Testis (tissue), 3 donors: ENCODE data around the gene OTOF. TPM values are rescaled to one million over a fixed set of nuclear protein-coding genes. Genes with fewer than 3 reads are reported as not detected.

Experiments used
- DNase-seq: peaks from one replicate; pipeline ENCODE4 v3.0.0-alpha.2; 2019
- H3K27ac ChIP-seq, 2 donors: fragments of 200-600 bp; sonication (generic); one replicate each; pipeline ENCODE4 v1.5.1; 2019
- H3K27me3 ChIP-seq: fragments of 200-600 bp; sonication (generic); one replicate; pipeline ENCODE4 v1.5.1; 2019
- H3K36me3 ChIP-seq: fragments of 200-600 bp; sonication (generic); one replicate; pipeline ENCODE4 v1.5.1; 2017; ENCODE audit warnings: low read depth; ENCODE audit errors: missing control alignments
- H3K4me1 ChIP-seq: fragments of 200-600 bp; sonication (generic); one replicate; pipeline ENCODE4 v1.5.1; 2019
- H3K4me3 ChIP-seq, 2 donors: fragments of 200-600 bp; sonication (generic); one replicate each; pipeline ENCODE4 v1.5.1; 2017 to 2019
- H3K9me3 ChIP-seq: fragments of 200-600 bp; sonication (generic); one replicate; pipeline ENCODE4 v1.5.1; 2017
- CTCF ChIP-seq, 3 experiments: fragments of 450-650 bp in 2 of 3; fragments of 200-600 bp in 1 of 3; sonication (generic) in 1 of 3; IDR thresholded peaks; one replicate each; pipeline ENCODE4 v1.5.1; 2016 to 2019; ENCODE audit warnings: antibody characterized with exemption in 3 of 3, mild to moderate bottlenecking in 2 of 3, moderate library complexity in 1 of 3
- POLR2A ChIP-seq: fragments of 450-650 bp; IDR thresholded peaks from one replicate; pipeline ENCODE4 v1.6.1; 2017; ENCODE audit warnings: antibody characterized with exemption, mild to moderate bottlenecking, moderate library complexity
- WGBS, 2 donors: methylation state at CpG; one replicate each; pipeline ENCODE4 v1.1.5; 2018; 5-methylcytosine and 5-hydroxymethylcytosine counted together
- intact Hi-C: fragments of 100-400 bp; cut with DNase I; formaldehyde crosslinking; loops from one replicate; pipeline ENCODE4 v1.15.1; 2023; ENCODE audit warnings: low total_unique reads
- polyA plus RNA-seq: library from polyadenylated mRNA; stranded (reverse); fragments of 350-450 nt; fragmentation: Illumina TruSeq; extraction: RNeasy Lipid Tissue Mini Kit (QIAGEN cat#74804); gene quantifications from one replicate; pipeline ENCODE4 v1.2.3, GENCODE V29; 2014; ENCODE audit warnings: low read depth, low replicate concordance; ENCODE audit not compliant: insufficient read depth
- total RNA-seq, 2 donors: library from RNA; depleted of rRNA; stranded (reverse); fragments of >200 nt; gene quantifications; one replicate each; pipeline ENCODE4 v1.2.3, GENCODE V29; 2016

The OTOF gene
- total and polyA plus RNA-seq, 3 donors from 2014 or later = 1.6 to 2.2 (median 1.7) TPM

- no peaks in the 10 kb centered on the region for H3K27me3 ChIP-seq
- H3K9me3 ChIP-seq = no peaks in the 10 kb centered on the region
- TF ChIP-seq POLR2A (no peak), CTCF (IDR thresholded peaks at IDR 0.05) (no peak)
- intact Hi-C loops = no loop called here
- H3K36me3 ChIP-seq = no peaks in the 10 kb centered on the region
- no peak overlapping the region for H3K4me3 ChIP-seq
- H3K4me1 ChIP-seq = no peaks in the 10 kb centered on the region
- DNase-seq = no peak
- WGBS, 2 donors = 85 to 89% methylated on average over 7 of the region's 7 CpGs
- no peak overlapping the region for H3K27ac ChIP-seq
Measured at GRCh38 chr2:26444236-26444635, 33.7 kb downstream of the OTOF start.

DNA sequence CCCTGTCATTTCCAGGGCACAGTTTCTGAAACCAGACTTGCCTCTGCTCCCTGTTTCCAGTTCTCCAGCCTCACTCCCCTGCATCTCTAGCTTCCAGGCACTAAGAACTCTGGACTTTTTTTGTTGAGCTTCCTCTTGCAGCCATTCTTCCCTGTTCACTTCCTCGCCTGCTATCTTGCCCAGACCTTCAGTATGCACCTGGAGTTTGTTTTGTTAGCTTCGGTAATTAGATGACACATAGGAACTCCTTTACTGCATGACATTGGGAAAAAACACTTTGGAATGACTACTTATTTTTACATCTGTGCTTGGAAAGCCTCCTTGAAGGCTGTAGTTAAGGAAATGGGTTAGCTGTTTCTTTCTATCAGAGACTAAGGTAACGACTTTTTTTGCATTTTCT, 35.2 kb downstream of the OTOF start:
- Histone ChIP-seq H3K27me3 (no peaks in the 10 kb centered on the region), H3K36me3 (no peaks in the 10 kb centered on the region), H3K4me3 (no peak overlapping the region), H3K9me3 (no peaks in the 10 kb centered on the region), H3K27ac (no peak overlapping the region), H3K4me1 (no peaks in the 10 kb centered on the region)
- DNase-seq = no peak
- WGBS, 2 donors = 70 to 81% methylated on average over 3 of the region's 3 CpGs
- no peak for TF ChIP-seq POLR2A
- TF ChIP-seq CTCF (IDR thresholded peaks at IDR 0.05) = no peak
- intact Hi-C loops = no loop called here

DNA sequence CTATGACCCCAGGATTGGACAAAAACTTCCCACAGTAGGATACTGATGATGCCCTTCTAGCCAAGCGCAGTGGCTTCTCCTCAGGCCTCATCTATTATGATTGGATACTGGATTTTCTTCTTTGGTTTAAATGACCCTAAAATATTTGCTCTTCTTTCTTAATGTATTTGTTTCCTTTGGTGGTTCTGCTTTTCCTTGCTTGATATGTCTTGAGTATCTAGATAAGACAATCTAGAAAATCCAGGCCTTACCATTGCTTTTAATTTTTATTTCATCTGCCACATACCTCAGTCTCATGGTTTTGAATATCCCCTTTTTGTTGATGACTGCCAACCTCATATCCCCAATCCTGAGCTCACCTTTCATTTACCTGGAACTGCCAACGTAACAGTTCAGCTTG, 35.6 kb downstream of the OTOF start:
- H3K4me1 ChIP-seq = no peaks in the 10 kb centered on the region
- H3K27ac ChIP-seq = no peak overlapping the region
- no peaks in the 10 kb centered on the region for H3K27me3 ChIP-seq
- 92 to 93% methylated on average over 2 of the region's 2 CpGs for WGBS, 2 donors
- H3K9me3 ChIP-seq = no peaks in the 10 kb centered on the region
- H3K36me3 ChIP-seq = no peaks in the 10 kb centered on the region
- no peak for DNase-seq
- no peak overlapping the region for H3K4me3 ChIP-seq
- intact Hi-C loops = no loop called here
- no peak for TF ChIP-seq CTCF (IDR thresholded peaks at IDR 0.05)
- no peak for TF ChIP-seq POLR2A

DNA sequence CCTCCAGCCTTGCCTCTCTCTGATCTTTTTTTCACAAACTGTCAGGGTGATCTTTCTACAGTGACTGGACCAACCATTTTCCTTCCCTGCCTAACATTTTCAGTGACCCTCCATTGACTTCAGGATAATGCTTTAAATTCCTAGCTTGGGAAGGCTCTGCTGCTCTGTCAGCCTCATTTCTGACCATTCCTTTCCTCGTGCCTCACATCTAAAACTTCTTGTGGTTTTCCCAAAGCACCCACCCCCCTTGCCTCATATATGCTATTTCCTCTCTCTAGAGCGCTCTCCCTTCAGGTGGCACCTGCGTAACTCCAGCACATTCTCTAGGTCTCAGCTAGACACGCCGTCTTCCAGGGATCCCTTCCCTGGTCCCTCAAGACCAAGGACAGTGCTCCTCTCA, 39.0 kb downstream of the OTOF start:
- Histone ChIP-seq H3K36me3 (no peaks in the 10 kb centered on the region), H3K4me1 (no peaks in the 10 kb centered on the region), H3K9me3 (no peaks in the 10 kb centered on the region), H3K27ac (no peak overlapping the region), H3K27me3 (no peaks in the 10 kb centered on the region), H3K4me3 (no peak overlapping the region)
- intact Hi-C loops = no loop called here
- WGBS, 2 donors = 81 to 84% methylated on average over 5 of the region's 5 CpGs
- no peak for DNase-seq
- TF ChIP-seq CTCF (IDR thresholded peaks at IDR 0.05) (no peak), POLR2A (no peak)

- Histone ChIP-seq H3K36me3 (no peaks in the 10 kb centered on the region), H3K27ac (no peak overlapping the region), H3K27me3 (no peaks in the 10 kb centered on the region), H3K4me1 (no peaks in the 10 kb centered on the region), H3K9me3 (no peaks in the 10 kb centered on the region), H3K4me3 (no peak overlapping the region)
- intact Hi-C loops = no loop called here
- WGBS, 2 donors = 55 to 71% methylated on average over 8 of the region's 8 CpGs
- DNase-seq = no peak
- no peak for TF ChIP-seq CTCF (IDR thresholded peaks at IDR 0.05)
- TF ChIP-seq POLR2A = no peak
Measured at GRCh38 chr2:26438526-26438925, 39.4 kb downstream of the OTOF start.
